ENCODE data around the gene ARMC9. TPM values are rescaled to one million over a fixed set of nuclear protein-coding genes. Genes with fewer than 3 reads are reported as not detected.

The ARMC9 gene
- total and polyA plus RNA-seq, 2 experiments from 2014 or later, result 22.5 to 23.7 TPM

GRCh38 chr2:231319867-231320266 is 121.4 kb downstream of the ARMC9 start:
- WGBS (ENCODE audit: low lambda C conversion rate, missing lambda C conversion rate), result 75% methylated on average over 1 of the region's 1 CpG
- no peaks in the 10 kb centered on the region for H3K4me1 ChIP-seq (ENCODE audit: insufficient read depth)

GRCh38 chr2:231321021-231321420 is 122.6 kb downstream of the ARMC9 start:
- Histone ChIP-seq H3K27ac (no peak overlapping the region), H4K20me1 (ENCODE audit: insufficient read depth, poor library complexity, severe bottlenecking) (no peaks in the 10 kb centered on the region), H3K4me1 (ENCODE audit: insufficient read depth) (no peaks in the 10 kb centered on the region), H3K79me2 (no peaks in the 10 kb centered on the region), H2AFZ (no peak overlapping the region), H3K9me2 (replicated peaks; ENCODE audit: insufficient read depth) (no peaks in the 10 kb centered on the region), H3K4me2 (no peak overlapping the region), H3K9me3 (ENCODE audit: low read depth) (peaks cover 3% of the 10 kb centered on the region), H3K36me3 (replicated peaks; ENCODE audit: insufficient read depth, low read depth) (no peaks in the 10 kb centered on the region), H3K4me3 (no peak overlapping the region), H3K27me3 (no peaks in the 10 kb centered on the region)
- 73% methylated on average over 7 of the region's 7 CpGs for WGBS (ENCODE audit: low lambda C conversion rate, missing lambda C conversion rate)
- TF ChIP-seq EZH2 (IDR thresholded peaks at IDR 0.05; ENCODE audit: borderline replicate concordance), result no peak
- no peak for TF ChIP-seq EZH2phosphoT487 (IDR thresholded peaks at IDR 0.05; ENCODE audit: low read depth, severe bottlenecking, unreplicated experiment)
- no peak for TF ChIP-seq CTCF (IDR thresholded peaks at IDR 0.05; ENCODE audit: poor library complexity)
- no peak for DNase-seq (ENCODE audit: low spot score)

More at GRCh38 chr2:231319867-231320266, 121.4 kb downstream of the ARMC9 start:
- no peaks in the 10 kb centered on the region for H3K9me2 ChIP-seq (replicated peaks; ENCODE audit: insufficient read depth)
- no peak for TF ChIP-seq EZH2 (IDR thresholded peaks at IDR 0.05; ENCODE audit: borderline replicate concordance)
- no peak for TF ChIP-seq CTCF (IDR thresholded peaks at IDR 0.05; ENCODE audit: poor library complexity)
- no peak for TF ChIP-seq EZH2phosphoT487 (IDR thresholded peaks at IDR 0.05; ENCODE audit: low read depth, severe bottlenecking, unreplicated experiment)
- no peaks in the 10 kb centered on the region for H4K20me1 ChIP-seq (ENCODE audit: insufficient read depth, poor library complexity, severe bottlenecking)
- H2AFZ ChIP-seq, result no peak overlapping the region
- no peak overlapping the region for H3K27ac ChIP-seq
- H3K27me3 ChIP-seq, result no peaks in the 10 kb centered on the region
- no peak overlapping the region for H3K4me2 ChIP-seq
- no peak overlapping the region for H3K4me3 ChIP-seq
- no peak for DNase-seq (ENCODE audit: low spot score)
- no peaks in the 10 kb centered on the region for H3K36me3 ChIP-seq (replicated peaks; ENCODE audit: insufficient read depth, low read depth)
- no peaks in the 10 kb centered on the region for H3K79me2 ChIP-seq
- H3K9me3 ChIP-seq (ENCODE audit: low read depth), result peaks cover 7% of the 10 kb centered on the region

GRCh38 chr2:231321556-231322334 is 123.3 kb downstream of the ARMC9 start:
- H3K27ac ChIP-seq, result no peak overlapping the region
- H2AFZ ChIP-seq, result no peak overlapping the region
- H3K9me2 ChIP-seq (replicated peaks; ENCODE audit: insufficient read depth), result no peaks in the 10 kb centered on the region
- no peak for TF ChIP-seq EZH2phosphoT487 (IDR thresholded peaks at IDR 0.05; ENCODE audit: low read depth, severe bottlenecking, unreplicated experiment)
- no peak for TF ChIP-seq EZH2 (IDR thresholded peaks at IDR 0.05; ENCODE audit: borderline replicate concordance)
- no peak for TF ChIP-seq CTCF (IDR thresholded peaks at IDR 0.05; ENCODE audit: poor library complexity)
- H3K4me1 ChIP-seq (ENCODE audit: insufficient read depth), result no peaks in the 10 kb centered on the region
- WGBS (ENCODE audit: low lambda C conversion rate, missing lambda C conversion rate), result 94% methylated on average over 22 of the region's 22 CpGs
- H3K36me3 ChIP-seq (replicated peaks; ENCODE audit: insufficient read depth, low read depth), result no peaks in the 10 kb centered on the region
- no peaks in the 10 kb centered on the region for H3K9me3 ChIP-seq (ENCODE audit: low read depth)
- H4K20me1 ChIP-seq (ENCODE audit: insufficient read depth, poor library complexity, severe bottlenecking), result no peaks in the 10 kb centered on the region
- no peak overlapping the region for H3K4me3 ChIP-seq
- no peaks in the 10 kb centered on the region for H3K79me2 ChIP-seq
- no peak for DNase-seq (ENCODE audit: low spot score)
- no peaks in the 10 kb centered on the region for H3K27me3 ChIP-seq
- H3K4me2 ChIP-seq, result no peak overlapping the region
